HG02571 (cell line): Measurements from ENCODE around the gene AGBL3.

Experiments used
- ATAC-seq: cut with Tn5 transposase; IDR thresholded peaks from one replicate; pipeline ENCODE4 v1.9.1; 2021; ENCODE audit warnings: mild to moderate bottlenecking, moderate library complexity; ENCODE audit not compliant: unreplicated experiment

Gene AGBL3

GRCh38 chr7:135183478-135183877, 197.2 kb downstream of the AGBL3 start:
- no peak for ATAC-seq

GRCh38 chr7:135184254-135184841, 198.0 kb downstream of the AGBL3 start:
- no peak for ATAC-seq
